ENCODE measurements around the gene NFATC2.
"Not testable (repeated sequence)": the region's sequence is repeated elsewhere in the genome, so short reads cannot be mapped to it uniquely, and the experiment has no call there.

DNA sequence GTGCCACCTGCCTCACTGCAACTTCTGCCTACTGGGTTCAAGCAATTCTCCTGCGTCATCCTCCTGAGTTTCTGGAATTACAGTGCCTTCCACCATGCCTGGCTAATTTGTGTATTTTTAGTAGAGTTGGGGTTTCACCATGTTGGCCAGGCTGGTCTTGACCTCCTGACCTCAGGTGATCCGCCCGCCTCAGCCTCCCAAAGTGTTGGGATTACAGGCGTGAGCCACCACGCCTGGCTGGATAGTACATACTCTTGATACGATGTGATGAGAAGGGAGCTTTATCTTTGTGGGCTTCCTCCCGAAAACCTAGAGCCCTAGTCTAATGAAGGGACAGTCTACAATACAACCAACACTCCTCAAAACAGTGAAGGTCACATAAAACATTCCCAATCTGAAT is 2.4 kb downstream of the NFATC2 start:
- TF ChIP-seq, protein P1, sequence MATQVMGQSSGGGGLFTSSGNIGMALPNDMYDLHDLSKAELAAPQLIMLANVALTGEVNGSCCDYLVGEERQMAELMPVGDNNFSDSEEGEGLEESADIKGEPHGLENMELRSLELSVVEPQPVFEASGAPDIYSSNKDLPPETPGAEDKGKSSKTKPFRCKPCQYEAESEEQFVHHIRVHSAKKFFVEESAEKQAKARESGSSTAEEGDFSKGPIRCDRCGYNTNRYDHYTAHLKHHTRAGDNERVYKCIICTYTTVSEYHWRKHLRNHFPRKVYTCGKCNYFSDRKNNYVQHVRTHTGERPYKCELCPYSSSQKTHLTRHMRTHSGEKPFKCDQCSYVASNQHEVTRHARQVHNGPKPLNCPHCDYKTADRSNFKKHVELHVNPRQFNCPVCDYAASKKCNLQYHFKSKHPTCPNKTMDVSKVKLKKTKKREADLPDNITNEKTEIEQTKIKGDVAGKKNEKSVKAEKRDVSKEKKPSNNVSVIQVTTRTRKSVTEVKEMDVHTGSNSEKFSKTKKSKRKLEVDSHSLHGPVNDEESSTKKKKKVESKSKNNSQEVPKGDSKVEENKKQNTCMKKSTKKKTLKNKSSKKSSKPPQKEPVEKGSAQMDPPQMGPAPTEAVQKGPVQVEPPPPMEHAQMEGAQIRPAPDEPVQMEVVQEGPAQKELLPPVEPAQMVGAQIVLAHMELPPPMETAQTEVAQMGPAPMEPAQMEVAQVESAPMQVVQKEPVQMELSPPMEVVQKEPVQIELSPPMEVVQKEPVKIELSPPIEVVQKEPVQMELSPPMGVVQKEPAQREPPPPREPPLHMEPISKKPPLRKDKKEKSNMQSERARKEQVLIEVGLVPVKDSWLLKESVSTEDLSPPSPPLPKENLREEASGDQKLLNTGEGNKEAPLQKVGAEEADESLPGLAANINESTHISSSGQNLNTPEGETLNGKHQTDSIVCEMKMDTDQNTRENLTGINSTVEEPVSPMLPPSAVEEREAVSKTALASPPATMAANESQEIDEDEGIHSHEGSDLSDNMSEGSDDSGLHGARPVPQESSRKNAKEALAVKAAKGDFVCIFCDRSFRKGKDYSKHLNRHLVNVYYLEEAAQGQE (IDR thresholded peaks at IDR 0.05; ENCODE audit: low read depth, low read length), result not testable (repeated sequence)
- not testable (repeated sequence) for TF ChIP-seq CTCF (IDR thresholded peaks at IDR 0.05); YY1 (IDR thresholded peaks at IDR 0.05; ENCODE audit: low read depth); EP300 (IDR thresholded peaks at IDR 0.05; ENCODE audit: borderline replicate concordance in 1 of 2, low read depth in 1 of 2, low read length in 1 of 2); NFIC (IDR thresholded peaks at IDR 0.05; ENCODE audit: borderline replicate concordance); TEAD4 (IDR thresholded peaks at IDR 0.05; ENCODE audit: borderline replicate concordance, insufficient read depth); EZH2phosphoT487 (IDR thresholded peaks at IDR 0.05; ENCODE audit: borderline replicate concordance, low read depth); FOXM1 (IDR thresholded peaks at IDR 0.05; ENCODE audit: low read depth); POLR2AphosphoS5 (IDR thresholded peaks at IDR 0.05; ENCODE audit: low read depth, low read length); RAD21 (IDR thresholded peaks at IDR 0.05; ENCODE audit: low read length); SMC3 (IDR thresholded peaks at IDR 0.05; ENCODE audit: low read depth, low read length)
- TF ChIP-seq, protein P2, sequence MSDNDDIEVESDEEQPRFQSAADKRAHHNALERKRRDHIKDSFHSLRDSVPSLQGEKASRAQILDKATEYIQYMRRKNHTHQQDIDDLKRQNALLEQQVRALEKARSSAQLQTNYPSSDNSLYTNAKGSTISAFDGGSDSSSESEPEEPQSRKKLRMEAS (IDR thresholded peaks at IDR 0.05; ENCODE audit: low read depth), result not testable (repeated sequence)
- TF ChIP-seq, protein P3, sequence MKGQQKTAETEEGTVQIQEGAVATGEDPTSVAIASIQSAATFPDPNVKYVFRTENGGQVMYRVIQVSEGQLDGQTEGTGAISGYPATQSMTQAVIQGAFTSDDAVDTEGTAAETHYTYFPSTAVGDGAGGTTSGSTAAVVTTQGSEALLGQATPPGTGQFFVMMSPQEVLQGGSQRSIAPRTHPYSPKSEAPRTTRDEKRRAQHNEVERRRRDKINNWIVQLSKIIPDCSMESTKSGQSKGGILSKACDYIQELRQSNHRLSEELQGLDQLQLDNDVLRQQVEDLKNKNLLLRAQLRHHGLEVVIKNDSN (IDR thresholded peaks at IDR 0.05; ENCODE audit: borderline replicate concordance, low read depth), result not testable (repeated sequence)
